GM23338 (cell line): ENCODE results near the gene PABPC1L.

Experiments
- CREB1 ChIP-seq: fragments of 250-450 bp; sonication (Bioruptor Pico); IDR thresholded peaks from 2 replicates; pipeline ENCODE4 v1.5.0; 2020; ENCODE audit warnings: low read depth, mild to moderate bottlenecking, moderate library complexity
- ETS1 ChIP-seq: IDR thresholded peaks from 2 replicates; pipeline ENCODE4 v1.6.1; 2016; ENCODE audit warnings: antibody characterized with exemption
- EZH2 ChIP-seq: fragments of 200-600 bp; sonication (generic); IDR thresholded peaks from one replicate; pipeline ENCODE4 v1.8.0; 2017; ENCODE audit warnings: antibody characterized with exemption, mild to moderate bottlenecking, low read depth; ENCODE audit not compliant: unreplicated experiment
- EZH2phosphoT487 ChIP-seq: fragments of 200-600 bp; sonication (generic); IDR thresholded peaks from one replicate; pipeline ENCODE4 v1.8.1; 2018; ENCODE audit warnings: antibody characterized with exemption; ENCODE audit not compliant: unreplicated experiment
- JUNB ChIP-seq: IDR thresholded peaks from one replicate; pipeline ENCODE4 v1.6.1; 2016; ENCODE audit warnings: antibody characterized with exemption; ENCODE audit not compliant: unreplicated experiment
- POLR2AphosphoS5 ChIP-seq: IDR thresholded peaks from 2 replicates; pipeline ENCODE4 v1.6.1; 2016; ENCODE audit warnings: antibody characterized with exemption, low read depth
- STAT1 ChIP-seq: IDR thresholded peaks from one replicate; pipeline ENCODE4 v1.6.1; 2016; ENCODE audit warnings: antibody characterized with exemption; ENCODE audit not compliant: unreplicated experiment
- ZNF114 ChIP-seq: fragments of 250-450 bp; sonication (Bioruptor Pico); IDR thresholded peaks from 2 replicates; pipeline ENCODE4 v1.5.0; 2020; ENCODE audit warnings: mild to moderate bottlenecking, moderate library complexity
- TF ChIP-seq, protein P1 (sequence below), 2 experiments: fragments of 200-600 bp in 1 of 2; sonication (generic) in 1 of 2; conservative IDR thresholded peaks; 2 replicates each; pipeline versions ENCODE4 v1.5.1 to v1.6.1; 2016 to 2017; ENCODE audit warnings: antibody characterized with exemption in 2 of 2, low read depth in 2 of 2, mild to moderate bottlenecking in 2 of 2, moderate library complexity in 1 of 2
- TF ChIP-seq, protein P2 (sequence below): IDR thresholded peaks from one replicate; pipeline ENCODE4 v1.6.1; 2018; ENCODE audit warnings: antibody characterized with exemption; ENCODE audit not compliant: unreplicated experiment

- TF ChIP-seq, protein P1, sequence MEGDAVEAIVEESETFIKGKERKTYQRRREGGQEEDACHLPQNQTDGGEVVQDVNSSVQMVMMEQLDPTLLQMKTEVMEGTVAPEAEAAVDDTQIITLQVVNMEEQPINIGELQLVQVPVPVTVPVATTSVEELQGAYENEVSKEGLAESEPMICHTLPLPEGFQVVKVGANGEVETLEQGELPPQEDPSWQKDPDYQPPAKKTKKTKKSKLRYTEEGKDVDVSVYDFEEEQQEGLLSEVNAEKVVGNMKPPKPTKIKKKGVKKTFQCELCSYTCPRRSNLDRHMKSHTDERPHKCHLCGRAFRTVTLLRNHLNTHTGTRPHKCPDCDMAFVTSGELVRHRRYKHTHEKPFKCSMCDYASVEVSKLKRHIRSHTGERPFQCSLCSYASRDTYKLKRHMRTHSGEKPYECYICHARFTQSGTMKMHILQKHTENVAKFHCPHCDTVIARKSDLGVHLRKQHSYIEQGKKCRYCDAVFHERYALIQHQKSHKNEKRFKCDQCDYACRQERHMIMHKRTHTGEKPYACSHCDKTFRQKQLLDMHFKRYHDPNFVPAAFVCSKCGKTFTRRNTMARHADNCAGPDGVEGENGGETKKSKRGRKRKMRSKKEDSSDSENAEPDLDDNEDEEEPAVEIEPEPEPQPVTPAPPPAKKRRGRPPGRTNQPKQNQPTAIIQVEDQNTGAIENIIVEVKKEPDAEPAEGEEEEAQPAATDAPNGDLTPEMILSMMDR (conservative IDR thresholded peaks at IDR 0.05; ENCODE audit: low read depth in 2 of 2): no peak
- no peak for TF ChIP-seq POLR2AphosphoS5
- TF ChIP-seq EZH2phosphoT487: no peak
- TF ChIP-seq ETS1: no peak
- no peak for TF ChIP-seq EZH2
- TF ChIP-seq, protein P2, sequence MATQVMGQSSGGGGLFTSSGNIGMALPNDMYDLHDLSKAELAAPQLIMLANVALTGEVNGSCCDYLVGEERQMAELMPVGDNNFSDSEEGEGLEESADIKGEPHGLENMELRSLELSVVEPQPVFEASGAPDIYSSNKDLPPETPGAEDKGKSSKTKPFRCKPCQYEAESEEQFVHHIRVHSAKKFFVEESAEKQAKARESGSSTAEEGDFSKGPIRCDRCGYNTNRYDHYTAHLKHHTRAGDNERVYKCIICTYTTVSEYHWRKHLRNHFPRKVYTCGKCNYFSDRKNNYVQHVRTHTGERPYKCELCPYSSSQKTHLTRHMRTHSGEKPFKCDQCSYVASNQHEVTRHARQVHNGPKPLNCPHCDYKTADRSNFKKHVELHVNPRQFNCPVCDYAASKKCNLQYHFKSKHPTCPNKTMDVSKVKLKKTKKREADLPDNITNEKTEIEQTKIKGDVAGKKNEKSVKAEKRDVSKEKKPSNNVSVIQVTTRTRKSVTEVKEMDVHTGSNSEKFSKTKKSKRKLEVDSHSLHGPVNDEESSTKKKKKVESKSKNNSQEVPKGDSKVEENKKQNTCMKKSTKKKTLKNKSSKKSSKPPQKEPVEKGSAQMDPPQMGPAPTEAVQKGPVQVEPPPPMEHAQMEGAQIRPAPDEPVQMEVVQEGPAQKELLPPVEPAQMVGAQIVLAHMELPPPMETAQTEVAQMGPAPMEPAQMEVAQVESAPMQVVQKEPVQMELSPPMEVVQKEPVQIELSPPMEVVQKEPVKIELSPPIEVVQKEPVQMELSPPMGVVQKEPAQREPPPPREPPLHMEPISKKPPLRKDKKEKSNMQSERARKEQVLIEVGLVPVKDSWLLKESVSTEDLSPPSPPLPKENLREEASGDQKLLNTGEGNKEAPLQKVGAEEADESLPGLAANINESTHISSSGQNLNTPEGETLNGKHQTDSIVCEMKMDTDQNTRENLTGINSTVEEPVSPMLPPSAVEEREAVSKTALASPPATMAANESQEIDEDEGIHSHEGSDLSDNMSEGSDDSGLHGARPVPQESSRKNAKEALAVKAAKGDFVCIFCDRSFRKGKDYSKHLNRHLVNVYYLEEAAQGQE: no peak
- no peak for TF ChIP-seq CREB1 (CRISPR knock-in tag)
- no peak for TF ChIP-seq STAT1
- TF ChIP-seq ZNF114 (CRISPR knock-in tag): no peak
- TF ChIP-seq JUNB: no peak
Measured at GRCh38 chr20:44961011-44961869, 51.4 kb downstream of the PABPC1L start.
